ENCODE results near the gene TUT4.

Gene TUT4

GRCh38 chr1:52413410-52413989 lies 139.4 kb downstream of the TUT4 start:
- CTCF ChIA-PET = interaction anchor here (1.5 to 3.4 kb wide), 2 partner anchors 9 to 18 kb away, joined by 4 to 19 read pairs; partner anchors contain the start of genes ORC1 and PRPF38A
- TF ChIP-seq CTCF (IDR thresholded peaks at IDR 0.05; ENCODE audit: control extremely low read depth, extremely low read depth, low read depth, missing control alignments) = no peak
- POLR2A ChIA-PET = interaction anchor here (1.8 kb wide), 1 partner anchor 9 kb away, joined by 7 read pairs; the partner anchor contains the start of genes ORC1 and PRPF38A
- DNase-seq (ENCODE audit: extremely low spot score) = no peak

GRCh38 chr1:52404975-52405338 lies 147.9 kb downstream of the TUT4 start:
- TF ChIP-seq CTCF (IDR thresholded peaks at IDR 0.05; ENCODE audit: control extremely low read depth, extremely low read depth, low read depth, missing control alignments) = no peak
- POLR2A ChIA-PET = interaction anchor here (0.6 to 1.2 kb wide), 4 partner anchors 8 to 148 kb away, joined by 3 to 7 read pairs (median 3); partner anchors contain the start of gene TUT4
- CTCF ChIA-PET = interaction anchor here (1.0 to 3.9 kb wide), 10 partner anchors 10 to 517 kb away, joined by 3 to 20 read pairs (median 4); partner anchors contain the start of gene ECHDC2
- DNase-seq (ENCODE audit: extremely low spot score) = no peak

- peak; percentile 46 for TF ChIP-seq CTCF (IDR thresholded peaks at IDR 0.05; ENCODE audit: control extremely low read depth, extremely low read depth, low read depth, missing control alignments)
- CTCF ChIA-PET = interaction anchor here (0.8 to 3.9 kb wide), 11 partner anchors 9 to 319 kb away, joined by 3 to 20 read pairs (median 3); no protein-coding TSS in a partner anchor
- POLR2A ChIA-PET = interaction anchor here (0.6 to 1.2 kb wide), 4 partner anchors 9 to 149 kb away, joined by 3 to 7 read pairs (median 3); partner anchors contain the start of gene TUT4
- DNase-seq (ENCODE audit: extremely low spot score) = peak; percentile 98
These were observed 148.5 kb downstream of the TUT4 start, which contains the start of the genes ORC1 and PRPF38A for GRCh38 chr1:52404116-52404974. Gene ORC1, minus strand, starts transcription at chr1:52404423. Its CDS starts 2,200 bp downstream, at chr1:52402223. Gene PRPF38A, plus strand, starts transcription at chr1:52404602. Its CDS starts 148 bp downstream, at chr1:52404750.

GRCh38 chr1:52403566-52404115 lies 149.3 kb downstream of the TUT4 start:
- ChIA-PET CTCF (interaction anchor here (0.8 to 3.9 kb wide), 9 partner anchors 8 to 319 kb away, joined by 3 to 20 read pairs (median 4); no protein-coding TSS in a partner anchor), POLR2A (interaction anchor here (1.1 to 1.2 kb wide), 2 partner anchors 10 to 149 kb away, joined by 3 to 7 read pairs; partner anchors contain the start of gene TUT4)
- DNase-seq (ENCODE audit: extremely low spot score) = peak; percentile 64
- no peak for TF ChIP-seq CTCF (IDR thresholded peaks at IDR 0.05; ENCODE audit: control extremely low read depth, extremely low read depth, low read depth, missing control alignments)

- ChIA-PET POLR2A (no interaction called here), CTCF (interaction anchor here (3.3 kb wide), 1 partner anchor 12 kb away, joined by 19 read pairs; no protein-coding TSS in a partner anchor)
- no peak for DNase-seq (ENCODE audit: extremely low spot score)
These were observed 150.0 kb downstream of the TUT4 start for GRCh38 chr1:52402860-52403240.

More at GRCh38 chr1:52402860-52403240, 150.0 kb downstream of the TUT4 start:
- TF ChIP-seq CTCF (IDR thresholded peaks at IDR 0.05; ENCODE audit: control extremely low read depth, extremely low read depth, low read depth, missing control alignments) = no peak
